HepG2 (cell line): ENCODE results near the gene JMJD4.

Source experiments
- ATF2 ChIP-seq: sonication (generic); formaldehyde crosslinking; IDR thresholded peaks from 2 replicates; pipeline ENCODE4 v1.4.0; 2020; ENCODE audit warnings: missing genetic modification reagents
- BRCA1 ChIP-seq: sonication (generic); formaldehyde crosslinking; IDR thresholded peaks from 2 replicates; pipeline ENCODE4 v1.4.0; 2020; ENCODE audit warnings: missing genetic modification reagents
- MXI1 ChIP-seq: IDR thresholded peaks from 3 replicates; pipeline ENCODE4 v1.6.1; 2012; ENCODE audit warnings: low read depth, low read length, inconsistent platforms, borderline replicate concordance
- SRF ChIP-seq: IDR thresholded peaks from 2 replicates; pipeline ENCODE4 v1.6.1; 2011; ENCODE audit warnings: mild to moderate bottlenecking, low read depth, low read length, moderate library complexity
- TCF7L2 ChIP-seq: IDR thresholded peaks from 2 replicates; pipeline ENCODE4 v1.6.1; 2011; ENCODE audit warnings: mild to moderate bottlenecking, low read depth, low read length, moderate library complexity

- no peak for TF ChIP-seq MXI1
- TF ChIP-seq BRCA1 (CRISPR knock-in tag): no peak
- no peak for TF ChIP-seq ATF2
- no peak for TF ChIP-seq SRF
- TF ChIP-seq TCF7L2: no peak
Observed at GRCh38 chr1:227780101-227781044, 45.3 kb upstream of the JMJD4 start.
